ENCODE results near the gene CBFA2T2.
"Not testable (repeated sequence)": the region's sequence is repeated elsewhere in the genome, so short reads cannot be mapped to it uniquely, and the experiment has no call there.

Gene CBFA2T2

GRCh38 chr20:33556246-33556645 lies 66.3 kb downstream of the CBFA2T2 start:
- H3K27ac ChIP-seq = no peak overlapping the region
- TF ChIP-seq CTCF (conservative IDR thresholded peaks at IDR 0.05) (no peak), ZFX (IDR thresholded peaks at IDR 0.05) (no peak)

- TF ChIP-seq CTCF (conservative IDR thresholded peaks at IDR 0.05) = no peak
- no peak for TF ChIP-seq ZFX (IDR thresholded peaks at IDR 0.05)
- no peak overlapping the region; the same call in 1 of the 2 replicates for H3K27ac ChIP-seq
Observed at GRCh38 chr20:33558348-33559144, 68.7 kb downstream of the CBFA2T2 start.

- H3K27ac ChIP-seq = no peak overlapping the region
- TF ChIP-seq CTCF (conservative IDR thresholded peaks at IDR 0.05) = no peak
- no peak for TF ChIP-seq ZFX (IDR thresholded peaks at IDR 0.05)
Observed at GRCh38 chr20:33559212-33559611, 69.3 kb downstream of the CBFA2T2 start.

- no peak for TF ChIP-seq ZFX (IDR thresholded peaks at IDR 0.05)
- TF ChIP-seq CTCF (conservative IDR thresholded peaks at IDR 0.05) = no peak
- H3K27ac ChIP-seq = no peak overlapping the region
Observed at GRCh38 chr20:33560026-33560425, 70.1 kb downstream of the CBFA2T2 start.

- H3K27ac ChIP-seq = not testable (repeated sequence)
Observed at GRCh38 chr20:33561053-33561452, 71.2 kb downstream of the CBFA2T2 start.

GRCh38 chr20:33561692-33562601 lies 72.1 kb downstream of the CBFA2T2 start:
- H3K27ac ChIP-seq = peak overlapping the region; percentile 56
- TF ChIP-seq ZFX (IDR thresholded peaks at IDR 0.05) = no peak
- TF ChIP-seq CTCF (conservative IDR thresholded peaks at IDR 0.05) = no peak

- TF ChIP-seq CTCF (conservative IDR thresholded peaks at IDR 0.05) (no peak), ZFX (IDR thresholded peaks at IDR 0.05) (no peak)
- no peak overlapping the region for H3K27ac ChIP-seq
Observed at GRCh38 chr20:33563788-33564187, 73.9 kb downstream of the CBFA2T2 start.
